Vagina (tissue), 2 donors: ENCODE measurements around the gene TP73.

Experiments used
- CTCF ChIP-seq, 3 experiments: fragments of 450-650 bp in 2 of 3; fragments of 200-600 bp in 1 of 3; sonication (generic) in 1 of 3; IDR thresholded peaks; one replicate each; pipeline ENCODE4 v1.5.1; 2017 to 2019; ENCODE audit warnings: antibody characterized with exemption in 3 of 3, mild to moderate bottlenecking in 2 of 3, moderate library complexity in 2 of 3
- POLR2A ChIP-seq, 2 donors: fragments of 450-650 bp; IDR thresholded peaks; one replicate each; pipeline ENCODE4 v1.6.1; 2017; ENCODE audit warnings: antibody characterized with exemption in 2 of 2, mild to moderate bottlenecking in 2 of 2, moderate library complexity in 2 of 2

- no peak for TF ChIP-seq CTCF (IDR thresholded peaks at IDR 0.05)
- no peak for TF ChIP-seq POLR2A (IDR thresholded peaks at IDR 0.05)
These were observed 21.2 kb downstream of the TP73 start for GRCh38 chr1:3673381-3674099.
